Aorta (tissue), 5 donors: ENCODE data around the gene RAB31. TPM values are rescaled to one million over a fixed set of nuclear protein-coding genes. Genes with fewer than 3 reads are reported as not detected.

Source experiments
- ATAC-seq: fragments of 200-7000 bp; cut with Tn5 transposase; one replicate; pipeline ENCODE4 v1.9.1; 2022; ENCODE audit warnings: moderate library complexity; ENCODE audit not compliant: low FRiP score
- DNase-seq, 2 donors: peaks; one replicate each; pipeline ENCODE4 v3.0.0-alpha.2; 2020
- H3K27ac ChIP-seq, 2 donors: one replicate each; pipeline ENCODE4 v1.5.1; 2013; ENCODE audit warnings: low read length in 2 of 2, mild to moderate bottlenecking in 2 of 2, moderate library complexity in 2 of 2, control low read depth in 1 of 2, inconsistent platforms in 1 of 2, low read depth in 1 of 2
- H3K27me3 ChIP-seq, 2 donors: one replicate each; pipeline ENCODE4 v1.6.1; 2013; ENCODE audit warnings: control low read depth in 1 of 2, low read length in 1 of 2, mild to moderate bottlenecking in 1 of 2, moderate library complexity in 1 of 2; ENCODE audit not compliant: insufficient read depth in 2 of 2, control insufficient read depth in 1 of 2
- H3K36me3 ChIP-seq, 2 donors: one replicate each; pipeline ENCODE4 v1.6.1; 2013; ENCODE audit warnings: control low read depth in 1 of 2, low read length in 1 of 2, mild to moderate bottlenecking in 1 of 2; ENCODE audit not compliant: insufficient read depth in 2 of 2, control insufficient read depth in 1 of 2
- H3K4me1 ChIP-seq, 2 donors: one replicate each; pipeline ENCODE4 v1.6.1; 2013; ENCODE audit warnings: low read length in 2 of 2, control low read depth in 1 of 2, mild to moderate bottlenecking in 1 of 2, moderate library complexity in 1 of 2; ENCODE audit not compliant: insufficient read depth in 2 of 2, control insufficient read depth in 1 of 2
- H3K4me3 ChIP-seq, 2 donors: one replicate each; pipeline ENCODE4 v1.5.1; 2013; ENCODE audit warnings: low read length in 2 of 2, control low read depth in 1 of 2, mild to moderate bottlenecking in 1 of 2
- H3K9me3 ChIP-seq: one replicate; pipeline ENCODE4 v1.6.1; 2013; ENCODE audit warnings: mild to moderate bottlenecking, low read length; ENCODE audit not compliant: control insufficient read depth
- WGBS, 2 donors: extraction: QIAGEN DNeasy Blood & Tissue Kit; methylation state at CpG; one replicate each; pipeline ENCODE4 v1.1.7; 2013; 5-methylcytosine and 5-hydroxymethylcytosine counted together
- intact Hi-C, 2 donors: fragments of 100-400 bp; cut with DNase I; formaldehyde crosslinking; loops; one replicate each; pipeline versions ENCODE4 v1.14.2 to v1.15.0; 2022
- polyA plus RNA-seq, 2 donors: library from polyadenylated mRNA; stranded (reverse); fragments of 200-250 nt; gene quantifications; one replicate each; pipeline ENCODE4 v1.2.3, GENCODE V29; 2013
- total RNA-seq, 2 donors: library from RNA; stranded (reverse); fragmentation: NEBNext Ultra II Directional; extraction: Animal tissue kit (Norgen Biotek cat#: 25700); gene quantifications; one replicate each; pipeline ENCODE4 v1.2.1, GENCODE V29; 2021
- donor health status: healthy with polysubstance abuse.
- donor health status: Bipolar disorder and iron deficiency.
- donor health status: DM: no; HTN: no; CAD: no.
- donor health status: DM: no; HTN: no; CAD: no.
- donor health status: DM: yes; HTN: yes; CAD: no.

Gene RAB31
- total and polyA plus RNA-seq, 4 donors, result 57.6 to 145 (median 90.8) TPM

- DNase-seq, result no peak
- Histone ChIP-seq H3K9me3 (no peaks in the 10 kb centered on the region), H3K4me3 (no peak overlapping the region), H3K4me1 (no peaks in the 10 kb centered on the region), H3K36me3 (no peaks in the 10 kb centered on the region), H3K27ac (no peak overlapping the region), H3K27me3 (no peaks in the 10 kb centered on the region)
- 69 to 75% methylated on average over 2 of the region's 2 CpGs for WGBS, 2 donors
- ATAC-seq, result no peak
- intact Hi-C loops, result no loop called here
Observed at GRCh38 chr18:9696112-9696511, 12.0 kb upstream of the RAB31 start.

- intact Hi-C loops, result no loop called here
- H3K27ac ChIP-seq, result no peak overlapping the region
Observed at GRCh38 chr18:9696701-9697100, 11.4 kb upstream of the RAB31 start.

DNA sequence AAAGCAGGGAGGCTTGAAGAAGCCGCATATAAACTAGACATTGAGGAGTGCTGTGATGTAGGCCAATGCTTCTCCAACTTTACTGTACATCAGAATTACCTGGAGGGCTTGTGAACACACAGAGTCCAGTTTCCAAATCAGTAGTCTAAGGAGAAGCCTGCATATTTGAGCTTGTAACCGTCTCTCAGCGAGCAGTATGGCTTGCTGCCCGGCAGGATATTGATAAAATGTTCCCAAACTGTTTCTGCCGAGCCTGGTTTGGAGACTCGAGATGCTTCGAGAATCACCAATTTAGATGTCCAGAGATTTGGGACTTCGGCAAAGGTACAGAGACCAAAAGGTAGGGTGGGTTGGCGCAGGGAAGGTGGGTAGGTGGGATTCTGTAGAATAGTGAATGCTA is 11.0 kb upstream of the RAB31 start:
- Histone ChIP-seq H3K27ac (no peak overlapping the region), H3K9me3 (no peaks in the 10 kb centered on the region), H3K4me1 (no peaks in the 10 kb centered on the region), H3K4me3 (no peak overlapping the region), H3K27me3 (no peaks in the 10 kb centered on the region), H3K36me3 (no peaks in the 10 kb centered on the region)
- intact Hi-C loops, result no loop called here
- DNase-seq (no peak), ATAC-seq (no peak)
- 59 to 61% methylated on average over 9 of the region's 9 CpGs for WGBS, 2 donors

More at GRCh38 chr18:9696701-9697100, 11.4 kb upstream of the RAB31 start:
- DNase-seq (no peak), ATAC-seq (no peak)
- Histone ChIP-seq H3K36me3 (no peaks in the 10 kb centered on the region), H3K4me3 (no peak overlapping the region), H3K9me3 (no peaks in the 10 kb centered on the region), H3K4me1 (no peaks in the 10 kb centered on the region), H3K27me3 (no peaks in the 10 kb centered on the region)
- 75 to 95% methylated on average over 1 of the region's 1 CpG for WGBS, 2 donors

- no peaks in the 10 kb centered on the region for H3K36me3 ChIP-seq
- no peaks in the 10 kb centered on the region for H3K4me1 ChIP-seq
- H3K4me3 ChIP-seq, result no peak overlapping the region
- DNase-seq (no peak), ATAC-seq (no peak)
- intact Hi-C loops, result no loop called here
- H3K9me3 ChIP-seq, result no peaks in the 10 kb centered on the region
- no peak overlapping the region for H3K27ac ChIP-seq
- WGBS, 2 donors, result 92 to 96% methylated on average over 4 of the region's 4 CpGs
- no peaks in the 10 kb centered on the region for H3K27me3 ChIP-seq
Observed at GRCh38 chr18:9698497-9698896, 9.6 kb upstream of the RAB31 start.

GRCh38 chr18:9700261-9700796 is 7.8 kb upstream of the RAB31 start:
- Histone ChIP-seq H3K36me3 (no peaks in the 10 kb centered on the region), H3K4me1 (no peaks in the 10 kb centered on the region), H3K27ac (no peak overlapping the region), H3K4me3 (no peak overlapping the region), H3K9me3 (no peaks in the 10 kb centered on the region), H3K27me3 (no peaks in the 10 kb centered on the region)
- ATAC-seq, result no peak
- intact Hi-C loops, result loop anchor here in 1 of 2 donors (10.0 kb wide), 1 partner anchor 214 kb away; the partner anchor contains the start of gene VAPA
- WGBS, 2 donors, result 6 to 18% methylated on average over 6 of the region's 6 CpGs
- DNase-seq, result no peak

- Histone ChIP-seq H3K9me3 (no peaks in the 10 kb centered on the region), H3K36me3 (no peaks in the 10 kb centered on the region), H3K4me1 (no peaks in the 10 kb centered on the region), H3K27me3 (no peaks in the 10 kb centered on the region), H3K4me3 (no peak overlapping the region), H3K27ac (no peak overlapping the region)
- WGBS, 2 donors, result 90 to 93% methylated on average over 11 of the region's 11 CpGs
- intact Hi-C loops, result loop anchor here in 1 of 2 donors (10.0 kb wide), 1 partner anchor 213 kb away; the partner anchor contains the start of gene VAPA
- ATAC-seq (no peak), DNase-seq (no peak)
Observed at GRCh38 chr18:9701609-9702349, 6.3 kb upstream of the RAB31 start.

GRCh38 chr18:9704233-9705118 is 3.6 kb upstream of the RAB31 start:
- H3K27ac ChIP-seq, result no peak overlapping the region
- WGBS, 2 donors, result 92% methylated on average over 11 of the region's 11 CpGs

GRCh38 chr18:9705183-9705829 is 2.8 kb upstream of the RAB31 start:
- intact Hi-C loops, result loop anchor here in 1 of 2 donors (10.0 kb wide), 1 partner anchor 209 kb away; the partner anchor contains the start of gene VAPA
- no peak for ATAC-seq
- WGBS, 2 donors, result 72 to 77% methylated on average over 6 of the region's 6 CpGs
- Histone ChIP-seq H3K36me3 (no peaks in the 10 kb centered on the region), H3K4me1 (no peaks in the 10 kb centered on the region), H3K9me3 (no peaks in the 10 kb centered on the region), H3K27ac (no peak overlapping the region), H3K27me3 (no peaks in the 10 kb centered on the region), H3K4me3 (no peak overlapping the region)
- DNase-seq, result no peak

More at GRCh38 chr18:9704233-9705118, 3.6 kb upstream of the RAB31 start:
- no peaks in the 10 kb centered on the region for H3K27me3 ChIP-seq
- DNase-seq (no peak), ATAC-seq (no peak)
- intact Hi-C loops, result loop anchor here in 1 of 2 donors (10.0 kb wide), 1 partner anchor 210 kb away; the partner anchor contains the start of gene VAPA
- no peaks in the 10 kb centered on the region for H3K4me1 ChIP-seq
- H3K4me3 ChIP-seq, result no peak overlapping the region
- no peaks in the 10 kb centered on the region for H3K36me3 ChIP-seq
- no peaks in the 10 kb centered on the region for H3K9me3 ChIP-seq
